PC-9 (cell line): ENCODE measurements around the gene ARMC9. TPM values are rescaled to one million over a fixed set of nuclear protein-coding genes. Genes with fewer than 3 reads are reported as not detected.
"Not testable (repeated sequence)": the region's sequence is repeated elsewhere in the genome, so short reads cannot be mapped to it uniquely, and the experiment has no call there.

Source experiments
- BruUV-seq: library from RNA; stranded (reverse); fragments of 400-500 nt; replicated peaks from 2 replicates; lab custom pipeline; 2021; lab: Mats Ljungman, UMichigan
- CTCF ChIA-PET: fragments of 300-600 bp; sonication (Branson Sonifier 250); formaldehyde crosslinking; loops from one replicate; lab custom pipeline; 2022; ENCODE audit warnings: antibody characterized with exemption; lab: Charles Lee
- POLR2A ChIA-PET: fragments of 300-600 bp; sonication (Branson Sonifier 250); formaldehyde crosslinking; loops from one replicate; lab custom pipeline; 2022; ENCODE audit warnings: antibody characterized with exemption; ENCODE audit not compliant: unreplicated experiment; lab: Charles Lee
- DNase-seq, 2 experiments: peaks; one replicate each; pipeline versions ENCODE4 v3.0.0 to v3.0.0-alpha.2; 2015 to 2022; ENCODE audit warnings: mixed read lengths in 1 of 2
- H2AFZ ChIP-seq: fragments of 200-600 bp; sonication (generic); 2 replicates; pipeline ENCODE4 v1.8.1; 2017; ENCODE audit warnings: antibody characterized with exemption
- H3F3A ChIP-seq: fragments of 200-600 bp; sonication (generic); 2 replicates; pipeline ENCODE4 v1.8.1; 2017; ENCODE audit warnings: antibody characterized with exemption, mild to moderate bottlenecking, low read depth; ENCODE audit not compliant: insufficient read depth
- H3K27ac ChIP-seq: fragments of 200-600 bp; sonication (generic); 2 replicates; pipeline ENCODE4 v1.6.1; 2016; ENCODE audit warnings: mixed run types
- H3K27me3 ChIP-seq: fragments of 200-600 bp; sonication (generic); 2 replicates; pipeline ENCODE4 v1.6.1; 2016; ENCODE audit warnings: low read depth, mixed run types; ENCODE audit not compliant: insufficient read depth
- H3K36me3 ChIP-seq: fragments of 200-600 bp; sonication (generic); 2 replicates; pipeline ENCODE4 v1.6.1; 2016; ENCODE audit warnings: low read depth, mixed run types
- H3K4me1 ChIP-seq: fragments of 200-600 bp; sonication (generic); replicated peaks from 2 replicates; pipeline ENCODE4 v1.6.1; 2016; ENCODE audit warnings: mixed run types; ENCODE audit not compliant: insufficient read depth
- H3K4me2 ChIP-seq: fragments of 200-600 bp; sonication (generic); 2 replicates; pipeline ENCODE4 v1.6.1; 2017; ENCODE audit warnings: mixed run types
- H3K4me3 ChIP-seq: fragments of 200-600 bp; sonication (generic); 2 replicates; pipeline ENCODE4 v1.6.1; 2016; ENCODE audit warnings: mixed run types
- H3K79me2 ChIP-seq: fragments of 200-600 bp; sonication (generic); 2 replicates; pipeline ENCODE4 v1.6.1; 2017; ENCODE audit warnings: low read depth, mixed run types
- H3K9me2 ChIP-seq: fragments of 200-600 bp; sonication (generic); 2 replicates; pipeline ENCODE4 v1.8.1; 2017; ENCODE audit warnings: mild to moderate bottlenecking; ENCODE audit not compliant: insufficient read depth
- H3K9me3 ChIP-seq: fragments of 200-600 bp; sonication (generic); 2 replicates; pipeline ENCODE4 v1.8.1; 2016; ENCODE audit warnings: low read depth; ENCODE audit not compliant: insufficient read depth
- H4K20me1 ChIP-seq: fragments of 200-600 bp; sonication (generic); 2 replicates; pipeline ENCODE4 v1.8.1; 2017; ENCODE audit not compliant: insufficient read depth
- intact Hi-C: fragments of 100-400 bp; cut with micrococcal nuclease; formaldehyde crosslinking; loops from one replicate; pipeline ENCODE4 v1.10.0; 2022; ENCODE audit not compliant: unreplicated experiment
- total RNA-seq: library from RNA; stranded (reverse); gene quantifications from 2 replicates; pipeline ENCODE4 v1.2.3, GENCODE V29; 2021
- TF ChIP-seq, protein P1 (sequence below): fragments of 200-600 bp; sonication (generic); conservative IDR thresholded peaks from 2 replicates; pipeline ENCODE4 v1.6.1; 2017; ENCODE audit warnings: mixed run types, antibody characterized with exemption, mild to moderate bottlenecking, moderate library complexity

ARMC9 gene
- total RNA-seq, 1 experiment from 2014 or later = 23.4 TPM

DNA sequence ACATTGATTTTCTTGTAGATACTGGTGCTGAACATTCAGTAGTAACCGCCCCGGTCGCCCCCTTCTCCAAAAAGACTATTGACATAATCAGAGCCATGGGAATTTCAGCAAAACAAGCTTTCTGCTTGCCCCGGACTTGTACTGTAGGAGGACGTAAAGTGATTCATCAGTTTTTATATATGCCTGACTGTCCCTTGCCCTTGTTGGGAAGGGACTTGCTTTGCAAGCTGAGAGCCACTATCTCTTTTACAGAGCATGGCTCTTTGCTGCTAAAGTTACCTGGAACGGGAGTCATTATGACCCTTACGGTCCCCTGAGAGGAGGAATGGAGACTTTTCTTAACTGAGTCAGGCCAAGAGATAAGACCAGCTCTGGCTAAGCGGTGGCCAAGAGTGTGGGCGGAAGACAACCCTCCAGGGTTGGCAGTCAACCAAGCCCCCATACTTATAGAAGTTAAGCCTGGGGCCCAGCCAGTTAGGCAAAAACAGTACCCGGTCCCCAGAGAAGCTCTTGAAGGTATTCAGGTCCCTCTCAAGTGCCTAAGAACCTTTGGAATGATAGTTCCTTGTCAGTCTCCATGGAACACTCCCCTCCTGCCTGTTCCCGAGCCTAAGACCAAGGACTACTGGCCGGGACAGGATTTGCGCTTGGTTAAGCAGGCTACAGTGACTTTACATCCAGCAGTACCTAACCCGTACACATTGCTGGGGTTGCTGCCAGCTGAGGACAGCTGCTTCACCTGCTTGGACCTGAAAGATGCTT lies 205.2 kb downstream of the ARMC9 start:
- H3K27me3 ChIP-seq, H4K20me1 ChIP-seq, H3K36me3 ChIP-seq, H3K79me2 ChIP-seq, intact Hi-C loops, CTCF ChIA-PET, H2AFZ ChIP-seq, DNase-seq, H3K4me2 ChIP-seq, H3K4me3 ChIP-seq, POLR2A ChIA-PET, H3K27ac ChIP-seq, H3K9me3 ChIP-seq, H3K9me2 ChIP-seq, BruUV-seq: not testable (repeated sequence)
- Histone ChIP-seq H3K4me1 (peaks cover 34% of the 10 kb centered on the region), H3F3A (peaks cover 10% of the 10 kb centered on the region)

GRCh38 chr2:231404183-231404578 lies 205.8 kb downstream of the ARMC9 start:
- POLR2A ChIA-PET, CTCF ChIA-PET, H3K4me2 ChIP-seq, H3K36me3 ChIP-seq, H3K27me3 ChIP-seq, DNase-seq, H2AFZ ChIP-seq, H3K4me3 ChIP-seq, H3K27ac ChIP-seq, H4K20me1 ChIP-seq, H3K9me2 ChIP-seq, H3K9me3 ChIP-seq, BruUV-seq, intact Hi-C loops, H3K79me2 ChIP-seq: not testable (repeated sequence)
- H3K4me1 ChIP-seq = peaks cover 31% of the 10 kb centered on the region
- peaks cover 10% of the 10 kb centered on the region for H3F3A ChIP-seq

DNA sequence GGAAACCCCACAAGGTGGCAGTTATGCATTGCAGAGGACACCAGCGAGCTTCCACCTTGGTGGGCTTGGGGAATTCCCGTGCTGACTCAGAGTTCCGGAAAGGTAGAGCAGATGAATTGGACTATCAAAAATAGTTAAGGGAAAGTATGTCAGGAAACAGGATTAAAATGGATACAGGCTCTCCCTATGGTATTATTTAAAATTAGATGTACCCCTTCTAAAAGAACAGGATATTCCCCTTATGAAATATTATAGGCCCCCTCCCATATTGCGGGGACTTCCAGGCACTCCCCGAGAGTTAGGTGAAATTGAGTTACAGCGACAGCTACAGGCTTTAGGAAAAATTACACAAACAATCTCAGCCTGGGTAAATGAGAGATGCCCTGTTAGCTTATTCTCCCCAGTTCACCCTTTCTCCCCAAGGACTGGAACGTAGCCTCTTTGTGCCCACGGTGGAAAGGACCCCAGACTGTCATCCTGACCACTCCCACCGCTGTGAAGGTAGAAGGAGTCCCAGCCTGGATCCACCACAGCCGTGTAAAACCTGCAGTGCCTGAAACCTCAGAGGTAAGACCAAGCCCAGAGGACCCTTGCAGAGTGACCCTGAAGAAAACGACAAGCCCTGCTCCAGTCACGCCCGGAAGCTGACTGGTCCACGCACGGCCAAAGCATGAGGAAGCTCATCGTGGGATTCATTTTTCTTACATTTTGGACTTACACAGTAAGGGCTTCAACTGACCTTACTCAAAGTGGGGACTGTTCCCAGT lies 207.4 kb downstream of the ARMC9 start:
- intact Hi-C loops = loop anchor here (1.0 kb wide), 1 partner anchor 108 kb away; no protein-coding TSS in a partner anchor

DNA sequence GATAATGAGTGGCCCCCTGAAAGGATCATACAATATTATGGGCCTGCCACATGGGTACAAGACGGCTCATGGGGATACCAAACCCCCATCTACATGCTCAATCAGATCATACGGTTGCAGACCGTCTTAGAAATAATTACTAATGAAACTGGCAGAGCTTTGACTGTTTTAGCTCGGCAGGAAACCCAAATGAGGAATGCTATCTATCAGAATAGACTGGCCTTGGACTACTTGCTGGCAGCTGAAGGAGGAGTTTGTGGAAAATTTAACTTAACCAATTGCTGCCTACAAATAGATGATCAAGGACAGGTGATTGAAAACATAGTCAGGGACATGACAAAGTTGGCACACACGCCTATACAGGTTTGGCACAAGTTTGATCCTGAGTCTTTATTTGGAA lies 209.3 kb downstream of the ARMC9 start:
- H3K79me2 ChIP-seq, intact Hi-C loops, BruUV-seq: not testable (repeated sequence)

More for the DNA sequence above, 207.4 kb downstream of the ARMC9 start:
- POLR2A ChIA-PET, H3K4me3 ChIP-seq, H4K20me1 ChIP-seq, H3K9me2 ChIP-seq, H3K9me3 ChIP-seq, H3K27ac ChIP-seq, H3K79me2 ChIP-seq, DNase-seq, BruUV-seq, H3K36me3 ChIP-seq, H3F3A ChIP-seq, H2AFZ ChIP-seq, H3K27me3 ChIP-seq: not testable (repeated sequence)
- CTCF ChIA-PET = interaction anchor here (0.6 kb wide), 1 partner anchor 348 kb away, joined by 3 read pairs; no protein-coding TSS in a partner anchor
- Histone ChIP-seq H3K4me1 (peaks cover 18% of the 10 kb centered on the region), H3K4me2 (peak overlapping the region; percentile 39; the same call in 1 of the 2 replicates)
- TF ChIP-seq, protein P1, sequence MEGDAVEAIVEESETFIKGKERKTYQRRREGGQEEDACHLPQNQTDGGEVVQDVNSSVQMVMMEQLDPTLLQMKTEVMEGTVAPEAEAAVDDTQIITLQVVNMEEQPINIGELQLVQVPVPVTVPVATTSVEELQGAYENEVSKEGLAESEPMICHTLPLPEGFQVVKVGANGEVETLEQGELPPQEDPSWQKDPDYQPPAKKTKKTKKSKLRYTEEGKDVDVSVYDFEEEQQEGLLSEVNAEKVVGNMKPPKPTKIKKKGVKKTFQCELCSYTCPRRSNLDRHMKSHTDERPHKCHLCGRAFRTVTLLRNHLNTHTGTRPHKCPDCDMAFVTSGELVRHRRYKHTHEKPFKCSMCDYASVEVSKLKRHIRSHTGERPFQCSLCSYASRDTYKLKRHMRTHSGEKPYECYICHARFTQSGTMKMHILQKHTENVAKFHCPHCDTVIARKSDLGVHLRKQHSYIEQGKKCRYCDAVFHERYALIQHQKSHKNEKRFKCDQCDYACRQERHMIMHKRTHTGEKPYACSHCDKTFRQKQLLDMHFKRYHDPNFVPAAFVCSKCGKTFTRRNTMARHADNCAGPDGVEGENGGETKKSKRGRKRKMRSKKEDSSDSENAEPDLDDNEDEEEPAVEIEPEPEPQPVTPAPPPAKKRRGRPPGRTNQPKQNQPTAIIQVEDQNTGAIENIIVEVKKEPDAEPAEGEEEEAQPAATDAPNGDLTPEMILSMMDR = peak; percentile 74

GRCh38 chr2:231408304-231408703 lies 209.9 kb downstream of the ARMC9 start:
- H3K4me3 ChIP-seq, H3K4me2 ChIP-seq, CTCF ChIA-PET, H3K36me3 ChIP-seq, BruUV-seq, DNase-seq, H3K27me3 ChIP-seq, H4K20me1 ChIP-seq, H2AFZ ChIP-seq, H3K9me2 ChIP-seq, H3K79me2 ChIP-seq, H3K27ac ChIP-seq, POLR2A ChIA-PET, intact Hi-C loops: not testable (repeated sequence)
- Histone ChIP-seq H3K9me3 (peaks cover 12% of the 10 kb centered on the region; the same call in 1 of the 2 replicates), H3F3A (peaks cover 11% of the 10 kb centered on the region), H3K4me1 (peaks cover 26% of the 10 kb centered on the region)

More for the DNA sequence above, 209.3 kb downstream of the ARMC9 start:
- POLR2A ChIA-PET, H4K20me1 ChIP-seq, H3K9me2 ChIP-seq, H3K36me3 ChIP-seq, H3K27ac ChIP-seq, H3K4me2 ChIP-seq, DNase-seq, H3K4me3 ChIP-seq, H3K27me3 ChIP-seq, H2AFZ ChIP-seq, CTCF ChIA-PET: not testable (repeated sequence)
- H3K4me1 ChIP-seq = peaks cover 23% of the 10 kb centered on the region
- peaks cover 12% of the 10 kb centered on the region; the same call in 1 of the 2 replicates for H3K9me3 ChIP-seq
- H3F3A ChIP-seq = peaks cover 11% of the 10 kb centered on the region
